T-helper 2 cell treated with Interferon-gamma antibody and Interleukin-4, amounts not matched to agents 100 ng/mL and 5 ng/mL, for 36 hours (primary cell): ENCODE results near the gene LMTK3. TPM values are rescaled to one million over a fixed set of nuclear protein-coding genes. Genes with fewer than 3 reads are reported as not detected.
"Not testable (repeated sequence)": the region's sequence is repeated elsewhere in the genome, so short reads cannot be mapped to it uniquely, and the experiment has no call there.

Experiments
- intact Hi-C: fragments of 100-400 bp; cut with micrococcal nuclease; formaldehyde crosslinking; loops from one replicate; pipeline ENCODE4 v1.15.1; 2023
- total RNA-seq: library from RNA; stranded (reverse); gene quantifications from 2 replicates; pipeline ENCODE4 v1.2.3, GENCODE V29; 2022

The LMTK3 gene
- total RNA-seq, 1 donor from 2014 or later, result 3.4 TPM

DNA sequence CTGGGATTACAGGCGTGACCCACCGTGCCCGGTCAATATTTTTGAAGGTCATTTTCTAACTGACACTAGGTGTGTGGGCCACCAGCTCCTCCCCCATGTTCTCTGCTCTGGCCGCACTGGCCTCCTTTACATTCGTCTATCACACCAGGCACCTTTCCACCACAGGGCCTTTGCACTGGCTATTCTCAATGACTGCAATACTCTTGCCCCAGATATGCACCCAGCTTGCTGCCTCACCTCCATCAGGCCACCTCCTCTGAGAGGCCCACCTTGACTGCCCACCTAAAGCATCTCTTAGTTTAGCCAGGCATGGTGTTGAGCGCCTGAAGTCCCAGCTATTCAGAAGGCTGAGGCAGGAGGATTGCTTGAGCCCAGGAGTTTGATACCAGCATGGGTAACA, 30.2 kb upstream of the LMTK3 start:
- intact Hi-C loops, result no loop called here

DNA sequence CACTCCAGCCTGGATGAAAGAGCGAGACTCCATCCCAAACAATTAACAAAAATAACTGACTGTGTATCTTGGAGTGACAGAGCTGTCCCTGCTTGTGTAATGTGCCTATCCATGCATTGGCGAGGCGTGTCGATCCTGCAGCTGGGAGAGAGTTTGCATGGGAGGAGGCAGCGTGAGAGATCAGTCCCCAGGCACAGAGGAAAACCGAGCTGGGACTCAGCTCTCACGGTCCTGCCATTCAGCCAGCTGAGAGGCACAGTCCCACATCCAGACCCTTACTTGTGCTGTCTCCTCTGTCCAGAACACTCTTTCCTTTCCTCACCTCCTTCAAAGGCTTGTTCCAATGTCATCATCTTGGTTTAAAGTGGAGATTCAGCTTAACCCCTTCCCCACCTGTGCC, 28.5 kb upstream of the LMTK3 start:
- intact Hi-C loops, result no loop called here

GRCh38 chr19:48539503-48540096, 28.0 kb upstream of the LMTK3 start:
- intact Hi-C loops, result no loop called here

DNA sequence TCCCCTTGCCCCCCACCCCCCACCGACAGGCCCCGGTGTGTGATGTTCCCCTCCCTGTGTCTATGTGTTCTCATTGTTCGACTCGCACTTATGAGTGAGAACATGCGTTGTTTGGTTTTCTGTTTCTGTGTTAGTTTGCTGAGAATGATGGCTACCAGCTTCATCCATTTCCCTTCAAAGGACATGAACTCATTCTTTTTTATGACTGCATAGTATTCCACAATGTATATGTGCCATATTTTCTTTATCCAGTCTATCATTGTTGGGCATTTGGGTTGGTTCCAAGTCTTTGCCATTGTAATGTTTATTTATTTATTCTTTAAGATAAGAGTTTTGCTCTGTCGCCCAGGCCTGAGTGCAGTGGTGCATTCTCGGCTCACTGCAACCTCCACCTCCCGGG, 26.4 kb upstream of the LMTK3 start:
- intact Hi-C loops, result not testable (repeated sequence)

GRCh38 chr19:48537541-48537940, 25.9 kb upstream of the LMTK3 start:
- intact Hi-C loops, result no loop called here

- intact Hi-C loops, result no loop called here
Measured at GRCh38 chr19:48533770-48534169, 22.1 kb upstream of the LMTK3 start.

- intact Hi-C loops, result no loop called here
Measured at GRCh38 chr19:48530770-48531169, 19.1 kb upstream of the LMTK3 start.

GRCh38 chr19:48530066-48530720, 18.6 kb upstream of the LMTK3 start:
- intact Hi-C loops, result no loop called here

GRCh38 chr19:48529156-48529555, 17.5 kb upstream of the LMTK3 start:
- intact Hi-C loops, result no loop called here

DNA sequence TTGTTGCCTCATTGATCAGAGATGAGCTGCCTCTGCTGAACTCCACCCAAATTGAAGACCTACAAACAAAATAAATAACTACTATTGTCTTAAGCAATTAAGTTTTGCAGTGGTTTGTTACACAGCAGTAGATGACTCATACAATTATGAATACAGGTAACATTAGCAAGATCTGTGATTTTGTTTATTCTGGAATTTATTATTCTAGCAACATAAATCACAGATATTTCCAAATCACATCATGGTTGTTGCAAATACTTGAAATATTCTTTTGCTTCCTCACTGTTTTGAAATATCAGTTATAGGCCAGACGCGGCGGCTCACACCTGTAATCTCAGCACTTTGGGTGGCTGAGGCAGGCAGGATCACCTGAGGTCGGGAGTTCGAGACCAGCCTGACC, 13.1 kb upstream of the LMTK3 start:
- intact Hi-C loops, result no loop called here

DNA sequence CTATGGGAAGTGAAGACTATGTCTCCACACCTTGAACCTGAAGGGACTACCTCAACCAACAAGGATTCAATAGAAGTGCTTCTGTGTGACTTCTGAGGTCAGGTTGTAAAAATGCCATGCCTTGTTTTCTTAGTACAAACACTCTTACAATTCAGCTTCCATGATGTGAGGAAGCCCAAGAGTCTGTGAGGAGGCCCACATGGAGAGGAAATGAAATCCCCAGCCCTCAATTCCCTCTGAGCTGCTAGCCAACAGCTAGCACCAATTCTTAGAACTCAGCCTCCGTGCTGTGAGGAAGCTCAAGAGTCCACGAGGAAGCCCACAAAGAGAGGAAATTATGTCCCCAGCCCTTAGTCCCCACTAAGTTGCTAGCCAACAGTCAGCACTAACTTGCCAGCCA, 12.6 kb upstream of the LMTK3 start:
- intact Hi-C loops, result no loop called here

- intact Hi-C loops, result no loop called here
Measured at GRCh38 chr19:48520134-48520533, 8.5 kb upstream of the LMTK3 start.

GRCh38 chr19:48519426-48519825, 7.8 kb upstream of the LMTK3 start:
- intact Hi-C loops, result loop anchor here (10.0 kb wide), 1 partner anchor 195 kb away; the partner anchor contains the start of gene MAMSTR

- intact Hi-C loops, result loop anchor here (10.0 kb wide), 1 partner anchor 197 kb away; the partner anchor contains the start of gene MAMSTR
Measured at GRCh38 chr19:48518207-48518606, 6.6 kb upstream of the LMTK3 start.

DNA sequence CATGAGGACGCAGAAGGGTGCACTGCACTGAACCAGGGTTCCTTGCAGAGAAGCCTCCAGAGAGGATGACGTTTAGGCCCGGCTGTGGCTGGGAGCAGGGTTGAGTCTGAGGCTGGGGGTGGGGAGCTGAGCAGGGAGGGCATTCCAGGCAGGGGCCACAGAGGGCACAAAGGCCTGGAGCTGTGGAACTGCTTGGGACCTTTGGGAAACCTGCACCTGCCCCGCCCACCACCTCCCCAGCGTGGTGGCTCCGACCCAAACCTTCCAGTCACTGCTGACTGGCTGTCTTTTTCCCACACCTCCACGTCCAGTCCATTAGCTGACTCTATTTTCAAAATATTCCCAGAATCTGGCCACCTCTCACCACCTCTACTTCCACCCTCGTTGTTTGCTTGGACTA, 4.9 kb upstream of the LMTK3 start:
- intact Hi-C loops, result loop anchor here (10.0 kb wide), 1 partner anchor 198 kb away; the partner anchor contains the start of gene MAMSTR

- intact Hi-C loops, result loop anchor here (5.0 to 10.0 kb wide), 2 partner anchors 152 to 201 kb away; partner anchors contain the start of genes MAMSTR, SYNGR4 and TMEM143
Measured at GRCh38 chr19:48514123-48514458, 2.5 kb upstream of the LMTK3 start.

DNA sequence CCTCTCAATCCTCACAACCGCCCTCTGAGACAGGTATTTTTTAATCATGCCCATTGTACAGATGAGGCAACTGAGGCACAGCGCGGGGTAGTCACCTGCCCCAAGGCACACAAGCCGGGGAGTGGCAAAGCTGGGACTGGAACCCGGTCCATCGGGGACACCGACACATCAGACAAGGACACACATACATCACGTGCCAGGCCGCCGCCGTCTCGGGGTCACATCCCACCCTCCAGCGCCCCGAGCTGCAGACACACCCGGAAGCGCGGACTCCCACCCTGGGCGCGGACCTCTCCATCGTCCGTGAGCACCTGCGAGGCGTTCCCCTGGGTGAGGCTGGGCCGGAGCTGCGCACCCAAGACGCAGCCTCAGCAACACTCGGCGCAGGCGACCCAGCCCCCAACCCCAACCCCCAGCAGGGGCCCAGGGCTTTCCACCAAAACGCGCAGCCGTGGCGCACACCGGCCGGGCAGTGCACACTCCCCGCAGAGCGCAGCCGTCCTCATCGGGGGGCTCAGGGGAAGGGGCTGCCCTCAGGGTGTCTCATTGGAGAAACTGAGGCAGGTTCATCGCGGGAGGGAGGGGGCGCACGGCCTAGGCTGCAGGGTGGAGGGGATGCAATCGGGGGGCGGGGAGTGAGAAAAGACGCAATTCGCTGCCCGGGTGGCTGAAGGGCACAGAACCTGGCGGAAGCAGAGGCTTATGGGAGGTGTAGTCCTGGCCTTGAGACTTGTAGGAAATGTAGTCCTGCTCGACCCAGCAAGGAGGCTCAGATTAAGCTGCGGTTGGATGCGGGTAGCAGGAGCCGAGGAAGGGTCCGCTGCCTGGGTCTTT, 1.9 kb upstream of the LMTK3 start:
- intact Hi-C loops, result loop anchor here (5.0 to 10.0 kb wide), 2 partner anchors 151 to 201 kb away; partner anchors contain the start of genes MAMSTR, SYNGR4 and TMEM143

GRCh38 chr19:48512504-48513288, 1.1 kb upstream of the LMTK3 start:
- intact Hi-C loops, result loop anchor here (5.0 to 10.0 kb wide), 2 partner anchors 150 to 202 kb away; partner anchors contain the start of genes MAMSTR, SYNGR4 and TMEM143

DNA sequence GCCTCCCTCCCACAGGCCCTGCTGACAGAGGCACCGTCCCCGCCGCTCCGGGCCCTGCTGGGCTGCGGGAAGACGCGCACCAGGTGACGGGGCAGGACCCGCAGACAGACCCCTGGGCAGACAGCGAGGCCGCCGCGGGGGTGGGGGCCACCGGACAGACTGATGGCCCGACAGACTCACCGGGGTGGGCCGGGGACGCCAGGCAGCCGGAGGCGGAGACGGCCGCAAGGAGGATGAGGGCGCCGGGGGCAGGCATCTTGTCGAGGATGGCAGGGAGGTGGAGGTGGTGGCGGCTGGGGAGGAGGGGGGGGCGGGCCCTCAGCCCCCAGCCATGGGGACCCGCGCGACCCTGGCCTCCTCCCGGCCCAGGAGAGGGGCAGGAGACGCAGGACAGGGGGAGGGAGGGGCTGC, 309 bp downstream of the LMTK3 start:
- intact Hi-C loops, result loop anchor here (5.0 to 10.0 kb wide), 2 partner anchors 149 to 203 kb away; partner anchors contain the start of genes MAMSTR, SYNGR4 and TMEM143

DNA sequence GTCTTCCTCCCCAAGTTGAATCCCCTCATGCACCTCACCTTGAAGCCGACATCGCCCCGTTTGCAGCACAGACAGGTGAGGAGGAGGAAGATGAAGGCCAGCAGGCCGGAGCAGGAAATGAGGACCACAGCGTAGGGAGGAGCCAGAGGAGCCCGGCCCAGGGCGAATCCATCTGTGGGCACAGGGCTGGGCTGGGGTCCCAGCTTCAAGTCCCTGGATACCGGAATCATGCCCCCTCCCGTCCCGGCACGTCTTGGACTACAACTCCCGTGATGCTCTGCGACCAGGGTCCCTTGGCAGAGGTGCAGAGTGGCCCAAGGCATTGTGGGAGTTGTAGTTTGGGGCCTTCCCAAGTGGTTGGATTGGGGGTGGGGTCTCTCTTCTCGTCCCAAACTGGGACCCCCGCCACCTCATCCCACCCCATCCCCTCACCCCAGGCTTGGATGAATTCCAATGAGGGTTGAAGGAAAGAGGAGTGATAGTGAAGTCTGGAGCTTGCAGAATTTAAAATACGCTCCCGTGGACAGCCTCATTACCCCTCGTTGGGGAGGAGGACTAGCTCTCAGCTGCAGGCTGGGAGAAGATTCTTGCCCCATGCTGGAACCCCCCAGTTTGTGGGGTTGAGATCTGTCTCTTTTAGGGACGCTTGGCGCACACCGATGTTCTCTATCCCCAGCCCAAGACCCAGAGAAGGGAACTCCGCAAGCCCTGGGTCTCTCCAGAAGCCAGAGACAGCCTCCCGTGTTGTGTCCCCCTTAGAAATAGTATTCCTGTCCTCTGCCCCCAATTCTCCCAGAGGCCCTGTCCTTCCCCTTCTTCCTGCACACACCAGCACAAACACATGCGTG, 990 bp downstream of the LMTK3 start:
- intact Hi-C loops, result loop anchor here (1.0 to 10.0 kb wide), 3 partner anchors 109 to 204 kb away; partner anchors contain the start of genes MAMSTR, RPL18, SPHK2 and SYNGR4
